ENCODE results near the gene TBL3.

Gene TBL3

GRCh38 chr16:1965396-1966001, 6.4 kb upstream of the TBL3 start:
- DNase-seq = no peak

DNA sequence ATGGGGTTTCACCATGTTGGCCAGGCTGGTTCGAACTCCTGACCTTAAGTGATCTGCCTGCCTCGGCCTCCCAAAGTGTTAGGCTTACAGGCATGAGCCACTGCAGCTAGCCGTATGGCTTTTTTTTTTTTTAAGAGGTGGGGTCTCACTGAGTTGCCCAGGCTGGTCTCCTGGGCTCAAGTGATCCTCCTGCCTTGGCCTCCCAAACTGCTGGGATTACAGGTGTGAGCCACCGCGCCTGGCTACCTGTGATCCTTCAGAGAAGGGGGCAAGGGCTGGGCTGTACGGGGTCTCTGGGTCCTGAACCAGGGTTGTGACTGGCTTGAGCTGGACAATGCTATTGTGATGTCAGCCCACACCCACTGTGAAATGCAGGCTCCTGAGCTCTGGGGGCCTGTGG, 5.4 kb upstream of the TBL3 start, which contains the start of gene RNF151:
TSS of gene RNF151 (plus strand) at position 397 of the 400 bp plus-strand sequence. CDS start 26 bp downstream, outside the sequence.
- DNase-seq = no peak

GRCh38 chr16:1968146-1968953, 3.5 kb upstream of the TBL3 start:
- no peak for DNase-seq

DNA sequence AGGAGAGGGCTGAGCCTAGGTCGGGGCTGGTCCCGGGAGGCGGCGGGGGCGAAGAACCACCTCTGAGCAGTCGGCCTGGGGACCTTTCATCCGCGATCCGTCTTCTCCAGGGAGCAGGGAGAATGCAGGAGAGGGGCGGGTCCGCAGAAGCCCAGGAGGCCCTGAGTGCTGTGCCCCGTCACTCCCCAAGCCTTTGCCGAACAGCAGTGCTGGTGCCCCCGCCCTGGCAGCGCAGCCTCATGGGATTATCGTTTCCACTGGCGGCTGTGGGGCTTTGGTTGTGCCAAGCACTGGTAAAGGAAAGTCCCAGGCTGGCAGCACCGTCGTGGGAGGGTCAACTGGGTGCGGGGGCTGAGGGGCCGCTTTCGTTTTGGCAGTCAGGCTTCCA, 631 bp downstream of the TBL3 start:
- DNase-seq = no peak

GRCh38 chr16:1973461-1974156, 1.8 kb downstream of the TBL3 start:
- DNase-seq = no peak

DNA sequence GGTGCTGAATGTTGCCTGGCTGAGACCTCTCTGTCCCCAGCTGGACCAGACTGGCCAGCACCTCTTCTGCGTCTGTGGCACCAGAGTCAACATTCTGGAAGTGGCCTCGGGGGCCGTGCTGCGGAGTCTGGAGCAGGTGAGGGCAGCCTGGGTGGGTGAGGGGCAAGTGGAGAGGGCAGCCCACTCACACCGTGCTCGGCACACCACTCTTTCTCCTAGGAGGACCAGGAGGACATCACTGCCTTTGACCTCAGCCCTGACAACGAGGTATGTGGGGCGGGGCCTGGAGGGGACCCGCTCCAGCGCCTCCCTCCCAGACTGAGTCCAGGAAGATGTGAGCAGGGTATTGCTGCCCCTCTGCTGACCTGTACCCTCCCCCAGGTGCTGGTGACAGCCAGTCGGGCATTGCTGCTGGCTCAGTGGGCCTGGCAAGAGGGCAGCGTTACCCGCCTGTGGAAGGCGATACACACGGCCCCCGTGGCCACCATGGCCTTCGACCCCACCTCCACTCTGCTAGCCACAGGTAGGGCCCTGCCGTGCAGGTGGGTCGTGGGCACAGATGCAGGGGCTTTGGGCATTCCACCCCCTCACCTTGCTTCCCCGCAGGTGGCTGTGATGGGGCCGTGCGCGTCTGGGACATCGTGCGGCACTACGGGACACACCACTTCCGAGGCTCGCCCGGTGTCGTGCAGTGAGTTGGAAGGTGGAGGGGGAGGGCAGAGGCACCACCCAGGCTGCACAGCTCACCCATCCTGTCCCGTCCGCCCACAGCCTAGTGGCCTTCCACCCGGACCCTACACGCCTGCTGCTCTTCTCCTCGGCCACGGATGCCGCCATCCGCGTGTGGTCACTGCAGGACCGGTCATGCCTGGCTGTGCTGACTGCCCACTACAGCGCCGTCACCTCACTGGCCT, 2.6 kb downstream of the TBL3 start:
- no peak for DNase-seq

- no peak for DNase-seq
Measured at GRCh38 chr16:1975432-1976215, 3.8 kb downstream of the TBL3 start.

GRCh38 chr16:1976216-1976520, 4.3 kb downstream of the TBL3 start:
- DNase-seq = no peak

GRCh38 chr16:1976951-1977874, 5.4 kb downstream of the TBL3 start:
- no peak for DNase-seq

DNA sequence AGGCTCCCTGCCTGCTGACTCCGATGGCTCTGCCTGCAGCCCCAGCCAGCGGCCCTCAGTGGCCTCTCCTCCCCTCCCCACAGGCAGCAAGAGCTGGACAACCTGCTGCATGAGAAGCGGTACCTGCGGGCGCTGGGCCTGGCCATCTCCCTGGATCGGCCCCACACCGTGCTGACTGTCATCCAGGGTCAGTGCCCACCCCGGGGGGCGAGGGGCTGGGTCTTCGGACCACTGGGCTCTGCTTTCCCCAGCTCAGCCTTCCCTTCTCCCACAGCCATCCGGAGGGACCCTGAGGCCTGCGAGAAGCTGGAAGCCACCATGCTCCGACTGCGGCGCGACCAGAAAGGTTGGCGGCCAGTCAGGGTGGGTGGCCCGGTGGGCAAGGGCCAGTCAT, 6.0 kb downstream of the TBL3 start:
- DNase-seq = no peak

GRCh38 chr16:1978476-1979120, 6.7 kb downstream of the TBL3 start:
- no peak for DNase-seq

DNA sequence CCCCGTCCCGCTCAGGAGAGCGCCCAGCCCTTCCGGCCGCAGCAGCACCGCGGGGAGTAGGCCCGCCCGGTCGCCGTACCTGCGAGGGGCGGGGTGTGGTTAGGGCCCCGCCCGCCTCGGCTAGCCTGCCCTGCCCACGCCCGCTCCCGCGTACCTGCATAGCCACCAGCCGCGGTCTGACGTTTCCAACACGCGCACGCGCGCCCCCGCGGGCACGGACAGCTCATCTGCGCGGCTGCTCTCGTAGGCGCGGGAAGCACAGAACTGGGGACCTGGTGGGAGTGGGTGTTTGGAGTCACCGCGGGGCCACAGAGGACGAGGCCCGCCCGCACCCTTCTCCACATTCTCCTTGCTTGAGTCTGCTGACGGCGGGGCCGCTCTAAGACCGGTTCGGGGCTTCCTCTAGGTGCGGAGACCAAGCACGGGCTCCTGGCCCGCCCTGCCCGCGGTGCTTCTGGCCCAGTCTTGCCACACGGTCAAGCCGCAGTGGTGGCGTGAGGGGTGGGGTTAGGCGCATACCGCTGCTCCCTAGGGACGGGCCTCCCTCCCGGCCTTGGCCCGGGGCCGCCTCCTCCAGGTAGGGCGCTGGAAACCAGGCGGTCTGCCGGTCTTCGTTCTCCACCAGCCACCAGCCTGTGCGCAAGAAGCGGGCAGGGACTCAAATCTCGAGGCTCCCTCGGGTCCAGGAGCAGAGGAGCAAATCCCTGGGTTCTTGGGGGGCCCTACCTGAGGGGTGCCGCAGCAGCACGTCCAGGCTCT, 7.6 kb downstream of the TBL3 start:
- DNase-seq = peak in 1 of 2 experiments; percentile 53

- DNase-seq = no peak
Measured at GRCh38 chr16:1980030-1980769, 8.3 kb downstream of the TBL3 start.

GRCh38 chr16:1980770-1981087, 8.9 kb downstream of the TBL3 start:
- DNase-seq = no peak

DNA sequence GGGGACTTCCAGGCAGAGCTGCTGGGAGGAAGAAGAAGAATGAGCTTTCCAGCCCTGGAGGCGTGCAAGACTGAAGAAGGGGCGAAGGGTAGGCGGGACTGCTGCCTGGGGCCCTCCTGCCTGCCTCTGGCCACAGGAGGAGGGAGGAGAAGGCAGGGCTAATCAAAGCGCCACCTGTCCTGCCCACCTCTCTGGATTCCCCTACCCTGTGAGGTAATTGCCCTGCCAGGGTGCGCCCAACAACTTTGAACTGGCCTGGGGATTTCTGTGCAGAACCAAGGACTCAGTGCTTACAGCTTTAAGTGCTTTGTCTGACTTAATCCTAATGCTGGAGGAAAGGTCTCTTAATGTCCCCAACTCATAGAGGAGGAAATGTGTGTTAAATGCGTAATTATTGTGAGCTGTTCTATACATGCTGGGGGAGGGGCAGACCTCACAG, 9.6 kb downstream of the TBL3 start, which contains the start of gene NOXO1:
TSS of gene NOXO1 (minus strand) at position 72 of the 439 bp plus-strand sequence. CDS start 290 bp downstream, outside the sequence.
- no peak for DNase-seq

DNA sequence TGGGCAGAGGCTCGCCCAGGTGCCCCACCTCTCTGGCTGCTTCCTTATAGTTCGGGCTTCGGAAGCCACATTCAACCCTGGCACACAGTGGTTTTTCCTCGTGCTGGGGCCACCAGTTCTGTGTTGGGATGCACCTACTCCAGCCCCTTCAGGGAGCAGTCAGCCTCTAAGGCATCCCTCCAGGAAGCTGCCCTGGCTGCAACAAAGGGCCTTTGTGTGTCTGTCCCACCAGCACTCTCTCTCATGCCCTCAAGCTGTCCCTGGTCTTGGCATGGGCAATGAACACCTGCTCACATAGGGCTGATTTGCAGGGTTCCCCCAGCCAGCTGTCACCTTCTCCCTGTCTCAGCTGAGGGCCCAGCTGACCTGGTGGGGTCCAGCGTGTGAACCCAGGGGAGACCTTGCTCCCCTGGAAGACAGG, 10.2 kb downstream of the TBL3 start:
- no peak for DNase-seq

- no peak for DNase-seq
Measured at GRCh38 chr16:1982991-1983543, 11.2 kb downstream of the TBL3 start.

DNA sequence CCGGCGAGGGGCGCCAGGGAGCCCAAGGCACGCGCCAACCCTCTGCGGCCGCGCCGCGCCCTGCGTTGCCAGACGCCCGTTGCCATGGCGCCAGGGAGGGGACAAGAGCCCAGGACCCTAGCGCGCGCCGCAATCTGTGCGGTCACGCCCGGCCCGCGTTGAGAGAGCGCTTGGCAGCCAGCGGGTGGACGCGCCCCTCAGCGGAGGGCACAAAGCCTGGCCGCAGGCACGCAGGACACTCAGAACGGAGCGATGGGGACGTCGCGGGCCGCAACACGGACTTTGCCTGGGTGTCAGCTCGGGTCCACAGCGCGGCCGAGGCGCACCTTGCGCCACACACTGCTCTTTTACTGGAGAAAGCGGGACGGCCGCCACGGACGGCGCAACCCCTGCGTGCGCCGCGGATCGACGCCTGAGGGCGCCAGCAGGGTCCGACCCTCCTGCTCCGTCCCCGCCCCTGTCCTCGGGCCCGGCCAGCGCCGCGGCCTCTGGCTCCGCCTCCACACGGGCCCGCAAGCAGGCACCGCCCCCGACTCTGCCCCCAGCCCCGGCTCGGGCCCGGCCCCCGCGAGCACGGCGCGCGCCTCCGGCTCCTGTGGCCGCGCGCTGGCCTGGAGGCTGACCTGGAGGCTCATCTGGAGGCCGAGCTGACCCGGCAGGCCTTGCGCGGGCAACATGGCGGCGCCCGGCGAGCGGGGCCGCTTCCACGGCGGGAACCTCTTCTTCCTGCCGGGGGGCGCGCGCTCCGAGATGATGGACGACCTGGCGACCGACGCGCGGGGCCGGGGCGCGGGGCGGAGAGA, 11.9 kb downstream of the TBL3 start, which contains the start of gene GFER:
TSS of gene GFER (plus strand) at position 650 of the 803 bp plus-strand sequence. CDS start at position 676, 26 bp downstream.
- DNase-seq = peak in 1 of 2 experiments; percentile 39
